Testis (tissue), 3 donors: ENCODE data around the gene GMDS. TPM values are rescaled to one million over a fixed set of nuclear protein-coding genes. Genes with fewer than 3 reads are reported as not detected.
A peak's percentile ranks its signal among the peaks of the same experiment; 100 is the strongest.

Experiments
- DNase-seq: peaks from one replicate; pipeline ENCODE4 v3.0.0-alpha.2; 2019
- H3K27ac ChIP-seq, 2 donors: fragments of 200-600 bp; sonication (generic); one replicate each; pipeline ENCODE4 v1.5.1; 2019
- H3K27me3 ChIP-seq: fragments of 200-600 bp; sonication (generic); one replicate; pipeline ENCODE4 v1.5.1; 2019
- H3K36me3 ChIP-seq: fragments of 200-600 bp; sonication (generic); one replicate; pipeline ENCODE4 v1.5.1; 2017; ENCODE audit warnings: low read depth; ENCODE audit errors: missing control alignments
- H3K4me1 ChIP-seq: fragments of 200-600 bp; sonication (generic); one replicate; pipeline ENCODE4 v1.5.1; 2019
- H3K4me3 ChIP-seq, 2 donors: fragments of 200-600 bp; sonication (generic); one replicate each; pipeline ENCODE4 v1.5.1; 2017 to 2019
- H3K9me3 ChIP-seq: fragments of 200-600 bp; sonication (generic); one replicate; pipeline ENCODE4 v1.5.1; 2017
- CTCF ChIP-seq, 3 experiments: fragments of 450-650 bp in 2 of 3; fragments of 200-600 bp in 1 of 3; sonication (generic) in 1 of 3; IDR thresholded peaks; one replicate each; pipeline ENCODE4 v1.5.1; 2016 to 2019; ENCODE audit warnings: antibody characterized with exemption in 3 of 3, mild to moderate bottlenecking in 2 of 3, moderate library complexity in 1 of 3
- POLR2A ChIP-seq: fragments of 450-650 bp; IDR thresholded peaks from one replicate; pipeline ENCODE4 v1.6.1; 2017; ENCODE audit warnings: antibody characterized with exemption, mild to moderate bottlenecking, moderate library complexity
- WGBS, 2 donors: methylation state at CpG; one replicate each; pipeline ENCODE4 v1.1.5; 2018; 5-methylcytosine and 5-hydroxymethylcytosine counted together
- intact Hi-C: fragments of 100-400 bp; cut with DNase I; formaldehyde crosslinking; loops from one replicate; pipeline ENCODE4 v1.15.1; 2023; ENCODE audit warnings: low total_unique reads
- polyA plus RNA-seq: library from polyadenylated mRNA; stranded (reverse); fragments of 350-450 nt; fragmentation: Illumina TruSeq; extraction: RNeasy Lipid Tissue Mini Kit (QIAGEN cat#74804); gene quantifications from one replicate; pipeline ENCODE4 v1.2.3, GENCODE V29; 2014; ENCODE audit warnings: low read depth, low replicate concordance; ENCODE audit not compliant: insufficient read depth
- total RNA-seq, 2 donors: library from RNA; depleted of rRNA; stranded (reverse); fragments of >200 nt; gene quantifications; one replicate each; pipeline ENCODE4 v1.2.3, GENCODE V29; 2016

GMDS gene
- total and polyA plus RNA-seq, 3 donors from 2014 or later = 19.6 to 31.1 (median 22.2) TPM

GRCh38 chr6:1767481-1768246, 477.7 kb downstream of the GMDS start:
- no peak for DNase-seq
- Histone ChIP-seq H3K27me3 (no peaks in the 10 kb centered on the region), H3K27ac (no peak overlapping the region), H3K9me3 (no peaks in the 10 kb centered on the region), H3K4me1 (no peaks in the 10 kb centered on the region), H3K36me3 (no peaks in the 10 kb centered on the region), H3K4me3 (no peak overlapping the region)
- intact Hi-C loops = no loop called here
- 61 to 63% methylated on average over 7 of the region's 7 CpGs for WGBS, 2 donors
- TF ChIP-seq CTCF (IDR thresholded peaks at IDR 0.05) = no peak
- no peak for TF ChIP-seq POLR2A

- WGBS, 2 donors = 63 to 72% methylated on average over 5 to 8 of the region's 8 CpGs
- H3K4me1 ChIP-seq = no peaks in the 10 kb centered on the region
- TF ChIP-seq POLR2A (no peak), CTCF (IDR thresholded peaks at IDR 0.05) (no peak)
- no peaks in the 10 kb centered on the region for H3K36me3 ChIP-seq
- H3K27me3 ChIP-seq = no peaks in the 10 kb centered on the region
- no peak overlapping the region for H3K4me3 ChIP-seq
- no peak overlapping the region for H3K27ac ChIP-seq
- no peaks in the 10 kb centered on the region for H3K9me3 ChIP-seq
- intact Hi-C loops = no loop called here
- peak; percentile 32 for DNase-seq
Measured at GRCh38 chr6:1766654-1767053, 478.8 kb downstream of the GMDS start.

- no peaks in the 10 kb centered on the region for H3K27me3 ChIP-seq
- H3K9me3 ChIP-seq = no peaks in the 10 kb centered on the region
- DNase-seq = no peak
- WGBS, 2 donors = 64 to 75% methylated on average over 17 of the region's 17 CpGs
- no peak overlapping the region for H3K4me3 ChIP-seq
- intact Hi-C loops = no loop called here
- no peaks in the 10 kb centered on the region for H3K4me1 ChIP-seq
- TF ChIP-seq CTCF (IDR thresholded peaks at IDR 0.05) (no peak), POLR2A (no peak)
- H3K36me3 ChIP-seq = no peaks in the 10 kb centered on the region
- no peak overlapping the region for H3K27ac ChIP-seq
Measured at GRCh38 chr6:1765160-1765903, 480.1 kb downstream of the GMDS start.

- H3K27me3 ChIP-seq = no peaks in the 10 kb centered on the region
- DNase-seq = no peak
- no peaks in the 10 kb centered on the region for H3K9me3 ChIP-seq
- intact Hi-C loops = no loop called here
- no peak overlapping the region for H3K27ac ChIP-seq
- no peaks in the 10 kb centered on the region for H3K36me3 ChIP-seq
- TF ChIP-seq CTCF (IDR thresholded peaks at IDR 0.05) (no peak), POLR2A (no peak)
- WGBS, 2 donors = 80% methylated on average over 9 of the region's 9 CpGs
- no peak overlapping the region for H3K4me3 ChIP-seq
- H3K4me1 ChIP-seq = no peaks in the 10 kb centered on the region
Measured at GRCh38 chr6:1764397-1764987, 480.9 kb downstream of the GMDS start.
